Urinary bladder (tissue), 4 donors: Measurements from ENCODE around the gene CCM2. TPM values are rescaled to one million over a fixed set of nuclear protein-coding genes. Genes with fewer than 3 reads are reported as not detected.
"Not testable (repeated sequence)": the region's sequence is repeated elsewhere in the genome, so short reads cannot be mapped to it uniquely, and the experiment has no call there.

Experiments used
- DNase-seq: peaks from one replicate; pipeline ENCODE4 v3.0.0-alpha.2; 2015; ENCODE audit errors: extremely low spot score
- H3K27ac ChIP-seq: one replicate; pipeline ENCODE4 v1.5.1; 2013; ENCODE audit warnings: low read depth, mild to moderate bottlenecking, moderate library complexity
- H3K36me3 ChIP-seq: one replicate; pipeline ENCODE4 v1.6.1; 2013; ENCODE audit warnings: mild to moderate bottlenecking, moderate library complexity; ENCODE audit not compliant: insufficient read depth
- H3K4me1 ChIP-seq: one replicate; pipeline ENCODE4 v1.6.1; 2013; ENCODE audit warnings: mild to moderate bottlenecking, moderate library complexity; ENCODE audit not compliant: insufficient read depth
- H3K4me3 ChIP-seq: one replicate; pipeline ENCODE4 v1.5.1; 2013; ENCODE audit warnings: low read depth, low read length
- WGBS: extraction: QIAGEN DNeasy Blood & Tissue Kit; methylation state at CpG from one replicate; pipeline ENCODE4 v1.1.7; 2013; 5-methylcytosine and 5-hydroxymethylcytosine counted together
- polyA plus RNA-seq: library from polyadenylated mRNA; stranded (reverse); fragments of 200-250 nt; gene quantifications from one replicate; pipeline ENCODE4 v1.2.3, GENCODE V29; 2013
- total RNA-seq: library from RNA; depleted of rRNA; stranded (reverse); fragments of >200 nt; gene quantifications from one replicate; pipeline ENCODE4 v1.2.3, GENCODE V29; 2014
- donor health status: healthy with polysubstance abuse.
- donor health status: healthy.

Gene CCM2
- total and polyA plus RNA-seq, 2 donors: 19.5 to 42.0 TPM

DNA sequence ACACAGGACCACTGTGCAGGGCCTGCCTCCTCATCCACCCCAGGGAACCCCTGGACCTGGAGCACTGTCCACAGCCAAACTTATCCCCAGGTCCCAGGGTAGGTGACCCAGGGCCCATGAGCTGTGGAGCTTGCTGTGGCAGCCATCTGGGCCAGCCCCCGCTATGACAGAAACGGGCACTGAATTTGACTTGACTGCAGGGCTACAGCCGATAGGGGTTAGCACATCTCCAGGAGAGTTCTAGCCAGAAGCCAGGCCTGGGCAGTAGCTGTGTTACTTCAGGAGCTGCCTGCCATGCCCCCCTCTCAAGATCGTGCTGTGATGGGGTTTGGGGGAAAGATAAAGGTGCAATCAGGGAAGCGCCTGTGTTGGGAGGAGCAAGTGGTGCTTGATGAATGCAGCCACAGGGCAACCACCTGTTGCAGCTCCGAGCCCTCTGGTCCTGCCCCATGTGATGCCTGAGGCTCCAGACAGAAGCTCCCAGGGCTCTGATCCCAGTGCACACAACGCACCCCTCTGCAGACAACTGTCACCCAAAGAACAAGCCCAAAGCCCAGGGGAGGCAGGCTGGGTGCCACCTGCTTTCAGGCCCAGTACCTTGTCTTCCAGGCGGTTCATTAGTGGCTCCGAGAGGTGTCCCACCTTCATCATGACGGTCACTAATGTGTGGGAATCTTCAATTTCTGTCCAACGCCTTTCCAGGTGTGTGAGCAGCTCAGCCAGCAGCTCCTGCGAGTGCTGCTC is 105.0 kb downstream of the CCM2 start:
- 95% methylated on average over 12 of the region's 12 CpGs for WGBS
- no peak overlapping the region for H3K4me3 ChIP-seq
- H3K27ac ChIP-seq: no peak overlapping the region
- H3K36me3 ChIP-seq: peaks cover 12% of the 10 kb centered on the region
- no peak for DNase-seq
- H3K4me1 ChIP-seq: no peaks in the 10 kb centered on the region

DNA sequence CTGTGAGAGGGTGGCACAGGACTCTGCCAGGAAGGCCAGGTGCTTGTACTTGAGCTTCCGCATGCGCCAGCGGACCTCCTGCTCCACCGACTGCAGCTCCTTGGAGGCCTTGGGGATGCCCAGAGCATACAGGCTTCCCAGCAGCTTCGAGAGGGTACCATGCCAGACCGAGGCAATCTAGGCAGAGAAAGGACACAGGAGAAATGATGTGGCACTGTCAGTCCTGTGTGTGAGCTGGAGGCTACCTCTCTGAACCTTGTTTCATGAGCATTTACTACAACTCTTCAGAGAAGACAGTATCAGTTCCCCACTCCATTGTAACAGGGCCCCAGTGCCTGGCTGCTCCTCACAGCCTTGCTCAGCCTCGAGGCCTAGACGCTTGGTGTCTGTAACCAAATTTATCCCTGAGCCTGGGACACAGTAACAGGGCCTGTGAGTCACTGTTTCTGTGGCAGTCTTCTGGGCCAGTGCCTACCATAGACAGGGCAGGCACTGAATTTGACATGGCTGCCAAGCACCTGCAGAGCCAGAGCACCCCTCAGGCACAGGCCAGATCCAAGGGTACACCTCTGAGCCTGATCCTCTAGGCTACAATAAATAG is 105.7 kb downstream of the CCM2 start:
- Histone ChIP-seq H3K4me3 (no peak overlapping the region), H3K36me3 (peaks cover 9% of the 10 kb centered on the region), H3K4me1 (no peaks in the 10 kb centered on the region), H3K27ac (no peak overlapping the region)
- DNase-seq: no peak
- WGBS: 94% methylated on average over 8 of the region's 8 CpGs

DNA sequence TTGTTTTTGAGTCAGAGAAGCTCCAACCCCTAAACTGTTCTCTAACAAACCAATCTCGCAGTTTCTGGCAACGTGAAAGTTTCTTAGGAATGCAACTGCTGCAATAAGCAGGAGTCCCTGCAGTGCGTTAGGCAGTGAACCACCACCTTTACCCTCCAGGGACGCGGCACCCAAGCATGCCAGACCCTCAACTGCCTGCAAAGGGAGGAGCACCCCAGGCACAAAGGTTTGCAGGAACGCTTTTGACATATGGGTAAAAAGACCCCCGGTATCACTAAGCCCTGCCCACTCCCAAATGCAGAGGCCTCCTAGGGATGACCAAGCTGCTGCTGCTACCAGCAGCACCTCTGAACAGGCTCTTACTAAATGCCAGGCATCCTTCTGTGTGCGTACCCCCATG is 106.8 kb downstream of the CCM2 start:
- Histone ChIP-seq H3K36me3 (peaks cover 5% of the 10 kb centered on the region), H3K4me1 (no peaks in the 10 kb centered on the region), H3K4me3 (no peak overlapping the region), H3K27ac (no peak overlapping the region)
- DNase-seq: no peak
- 71% methylated on average over 8 of the region's 8 CpGs for WGBS

DNA sequence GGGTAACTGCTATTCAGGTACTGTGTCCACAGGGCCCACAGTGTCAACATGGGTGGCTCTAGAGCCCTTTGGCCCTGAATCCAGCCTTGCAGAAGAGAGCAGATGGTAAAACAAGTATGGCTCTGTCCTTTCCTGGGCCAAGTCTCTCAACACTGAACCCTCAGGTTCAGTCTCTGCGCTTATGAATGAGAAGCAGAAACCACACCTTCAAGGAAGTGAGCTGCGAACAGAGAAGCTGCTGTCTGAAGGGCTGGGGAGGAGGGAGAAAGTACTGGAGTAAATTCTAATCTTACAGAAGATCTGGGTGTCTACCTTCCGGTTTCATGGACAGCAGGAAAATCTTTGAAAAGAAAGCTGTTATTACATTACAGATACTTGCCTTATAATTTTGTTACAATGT is 107.4 kb downstream of the CCM2 start:
- Histone ChIP-seq H3K36me3 (no peaks in the 10 kb centered on the region), H3K4me1 (no peaks in the 10 kb centered on the region)

DNA sequence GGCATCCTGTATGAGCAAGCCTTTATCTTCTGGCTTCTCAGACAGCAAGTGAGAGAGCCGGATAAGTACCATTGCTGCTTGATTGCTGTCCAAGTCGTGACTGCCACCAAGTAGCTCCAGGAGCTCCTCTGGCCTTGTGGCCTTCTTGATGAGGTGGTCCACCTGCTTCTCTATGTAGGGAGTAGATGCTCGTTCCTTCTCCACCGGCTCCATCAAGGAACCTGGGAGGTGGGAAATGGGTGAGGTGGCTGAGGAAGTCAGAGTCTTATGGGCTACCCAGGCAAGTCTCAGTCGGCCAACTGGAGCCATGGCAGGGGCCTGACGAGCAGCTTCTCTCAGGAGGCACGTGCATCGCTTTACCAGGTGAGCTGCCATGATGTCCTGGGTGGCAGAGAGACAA is 108.9 kb downstream of the CCM2 start:
- Histone ChIP-seq H3K36me3 (no peaks in the 10 kb centered on the region), H3K4me1 (no peaks in the 10 kb centered on the region), H3K4me3 (no peak overlapping the region), H3K27ac (no peak overlapping the region)
- 85% methylated on average over 8 of the region's 8 CpGs for WGBS
- DNase-seq: no peak

More for the DNA sequence above, 107.4 kb downstream of the CCM2 start:
- DNase-seq: no peak
- WGBS: 81% methylated on average over 3 of the region's 3 CpGs
- Histone ChIP-seq H3K4me3 (no peak overlapping the region), H3K27ac (no peak overlapping the region)

DNA sequence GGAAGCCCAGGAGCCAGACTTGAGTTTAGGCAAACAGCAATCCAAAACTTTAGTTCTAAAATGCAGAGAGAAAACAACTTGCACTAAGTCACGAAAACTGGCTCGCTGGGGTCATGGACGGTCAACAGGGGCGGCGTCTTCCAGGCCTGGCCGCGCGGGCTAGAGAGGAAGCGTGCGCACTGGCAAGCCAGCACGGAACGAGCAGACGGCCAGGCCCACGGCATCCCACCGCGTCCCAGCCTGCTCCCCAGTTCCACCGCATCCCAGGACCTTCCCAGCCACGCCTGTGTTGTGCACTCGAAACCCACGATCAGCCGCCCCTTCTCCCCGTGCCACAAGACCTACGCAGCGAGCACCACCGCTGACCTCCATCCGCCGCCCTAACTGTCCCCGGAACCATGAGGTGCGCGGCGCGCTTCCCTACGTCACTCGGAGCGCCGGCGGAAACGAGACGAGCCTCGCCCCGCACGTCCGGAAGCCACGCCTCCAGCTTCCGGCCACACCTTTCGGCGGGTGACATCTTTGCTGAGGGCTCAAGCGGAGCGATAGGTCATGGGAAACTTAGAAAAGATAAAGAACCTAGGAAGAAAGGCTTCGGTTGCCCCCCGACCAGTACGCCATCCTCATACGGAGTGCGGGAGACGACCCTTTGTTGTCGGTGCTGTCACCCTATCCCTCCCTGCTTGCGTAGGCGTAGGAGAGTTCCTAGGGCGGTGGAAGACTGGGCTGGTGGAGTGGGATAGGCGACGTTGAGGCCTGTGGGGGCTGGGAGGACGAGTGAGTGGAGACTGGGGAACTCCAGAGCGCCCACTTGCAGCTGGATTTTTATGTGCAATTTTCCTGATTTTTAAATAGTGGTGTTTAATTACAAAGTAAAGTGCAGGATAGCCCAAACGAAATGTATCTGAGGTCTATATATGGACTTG is 111.6 kb downstream of the CCM2 start, which contains the start of gene TBRG4:
Gene TBRG4 (minus strand): TSS at position 400 of the 926 bp plus-strand sequence. CDS start 2,460 bp downstream, outside the sequence.
- Histone ChIP-seq H3K36me3 (no peaks in the 10 kb centered on the region), H3K4me1 (no peaks in the 10 kb centered on the region), H3K4me3 (peak within 1 kb of the TSS; percentile 75), H3K27ac (peak within 1 kb of the TSS; percentile 98)
- WGBS: under 1% methylated on average over 64 of the region's 64 CpGs
- peak; percentile 93 for DNase-seq

DNA sequence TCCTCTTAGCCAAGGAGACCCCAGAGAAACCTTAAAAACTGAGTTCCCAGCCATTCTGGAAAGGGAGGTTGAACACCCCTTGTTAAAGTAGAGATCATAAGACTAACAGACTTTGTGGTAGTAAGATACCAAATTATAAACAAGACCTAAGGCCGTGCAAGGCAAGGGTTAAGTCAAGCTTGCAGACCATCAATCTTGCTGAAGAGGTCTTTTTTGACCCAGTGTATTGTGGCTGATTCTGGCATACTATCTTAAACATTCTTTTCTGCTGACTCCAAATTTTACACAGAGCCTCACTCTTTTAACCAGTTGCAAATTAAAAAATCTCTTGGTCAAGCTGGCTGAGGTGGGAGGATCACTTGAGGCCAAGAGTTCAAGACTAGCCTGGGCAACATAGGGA is 112.6 kb downstream of the CCM2 start:
- H3K36me3 ChIP-seq: no peaks in the 10 kb centered on the region
- DNase-seq: no peak
- 92% methylated on average over 1 of the region's 1 CpG for WGBS
- H3K4me3 ChIP-seq: no peak overlapping the region
- H3K4me1 ChIP-seq: no peaks in the 10 kb centered on the region
- no peak overlapping the region for H3K27ac ChIP-seq

DNA sequence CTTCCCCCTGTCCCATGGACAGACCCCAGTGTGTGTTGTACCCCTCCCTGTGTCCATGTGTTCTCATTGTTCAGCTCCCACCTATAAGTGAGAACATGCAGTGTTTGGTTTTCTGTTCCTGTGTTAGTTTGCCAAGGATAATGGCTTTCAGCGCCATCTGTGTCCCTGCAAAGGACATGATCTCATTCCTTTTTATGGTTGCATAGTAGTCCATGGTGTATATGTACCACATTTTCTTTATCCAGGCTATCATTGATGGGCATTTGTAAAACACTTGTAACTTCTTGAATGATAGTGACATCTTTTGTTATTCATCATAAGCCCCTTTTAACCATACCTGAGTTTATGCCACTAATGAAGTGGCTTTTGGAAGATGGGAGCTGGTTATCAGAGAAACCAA is 114.3 kb downstream of the CCM2 start:
- H3K27ac ChIP-seq, H3K4me3 ChIP-seq, H3K36me3 ChIP-seq, H3K4me1 ChIP-seq, DNase-seq: not testable (repeated sequence)
- WGBS: 64% methylated on average over 1 of the region's 1 CpG

DNA sequence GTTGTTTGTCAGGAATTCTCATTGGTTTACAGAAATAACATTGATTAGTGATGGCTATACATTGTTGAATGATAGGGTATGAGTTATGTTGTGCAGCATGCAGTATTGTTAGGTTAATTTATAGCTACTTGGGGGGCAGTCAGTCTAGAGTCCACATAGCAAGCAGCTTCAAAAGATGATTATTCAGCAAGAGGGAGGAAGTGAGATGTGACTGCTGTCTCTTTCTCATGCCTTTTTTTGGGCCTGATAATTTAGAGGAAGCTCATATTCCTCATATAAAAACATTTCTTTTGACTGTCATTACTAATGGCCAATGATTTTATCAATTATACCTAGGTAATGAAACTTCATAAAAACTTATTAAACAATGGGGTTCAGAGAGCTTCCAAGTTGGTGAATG is 114.9 kb downstream of the CCM2 start:
- Histone ChIP-seq H3K27ac (no peak overlapping the region), H3K36me3 (no peaks in the 10 kb centered on the region), H3K4me1 (no peaks in the 10 kb centered on the region), H3K4me3 (no peak overlapping the region)
- DNase-seq: no peak

DNA sequence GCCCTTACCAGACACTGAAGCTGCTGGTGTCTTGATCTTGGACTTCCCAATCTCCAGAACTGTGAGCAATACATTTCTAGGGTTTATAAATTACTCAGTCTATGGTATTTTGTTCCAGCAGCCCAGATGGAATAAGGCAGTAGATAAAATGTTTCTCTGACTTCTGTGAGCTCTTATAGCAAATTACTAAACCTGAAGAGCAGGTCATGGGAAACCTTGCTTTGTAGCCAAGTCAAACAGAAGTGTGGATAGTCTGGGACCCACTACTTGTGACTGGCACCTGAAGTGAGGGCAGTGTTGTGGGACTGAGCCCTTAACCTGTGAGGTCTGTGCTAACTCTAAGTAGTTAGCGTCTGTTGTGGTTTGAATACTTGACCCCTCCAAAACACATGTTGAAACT is 116.0 kb downstream of the CCM2 start:
- no peak overlapping the region for H3K4me3 ChIP-seq
- WGBS: 88% methylated on average over 1 of the region's 1 CpG
- H3K36me3 ChIP-seq: no peaks in the 10 kb centered on the region
- no peak overlapping the region for H3K27ac ChIP-seq
- no peak for DNase-seq
- no peaks in the 10 kb centered on the region for H3K4me1 ChIP-seq

DNA sequence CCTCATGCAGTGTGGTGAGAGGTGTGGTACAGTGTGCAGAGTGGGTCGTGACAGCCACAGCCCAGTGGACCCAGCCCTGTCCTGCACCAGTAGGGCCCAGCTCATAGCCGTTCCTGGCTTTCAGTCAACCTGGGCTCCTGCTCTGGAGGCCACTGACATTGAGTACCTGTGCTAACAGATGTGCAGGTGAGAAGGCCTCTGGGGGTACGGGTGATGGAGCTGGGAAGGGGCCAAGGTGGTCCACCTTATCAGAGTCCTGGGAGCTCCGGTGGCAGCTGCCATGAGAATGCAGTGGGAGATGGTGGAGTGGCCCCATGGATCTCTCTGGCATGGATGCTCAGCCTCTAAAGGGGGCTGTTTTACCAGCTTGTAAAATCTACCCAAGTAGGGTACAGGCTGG is 117.6 kb downstream of the CCM2 start:
- no peaks in the 10 kb centered on the region for H3K4me1 ChIP-seq
- no peak overlapping the region for H3K4me3 ChIP-seq
- H3K36me3 ChIP-seq: no peaks in the 10 kb centered on the region
- WGBS: 76% methylated on average over 4 of the region's 4 CpGs
- no peak for DNase-seq
- no peak overlapping the region for H3K27ac ChIP-seq

DNA sequence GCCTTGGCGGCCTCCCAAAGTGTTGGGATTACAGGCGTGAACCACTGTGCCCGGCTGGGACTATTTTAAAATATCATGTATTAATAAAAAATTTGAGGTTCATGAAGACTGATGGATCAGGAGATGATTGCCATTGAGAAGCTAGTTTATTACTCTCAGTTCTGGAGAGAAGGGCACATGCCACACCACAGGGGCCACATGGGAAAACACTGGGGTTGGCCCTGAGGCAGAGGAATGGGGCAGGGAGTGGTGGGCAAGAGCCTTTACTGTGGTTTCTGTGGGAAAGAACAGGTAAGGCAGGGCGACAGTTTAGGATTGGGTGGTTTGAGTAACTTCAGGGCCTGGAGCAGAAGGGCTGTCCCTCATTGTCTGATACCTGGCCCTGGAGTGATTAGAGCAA is 118.3 kb downstream of the CCM2 start:
- Histone ChIP-seq H3K27ac (no peak overlapping the region), H3K4me3 (no peak overlapping the region), H3K4me1 (no peaks in the 10 kb centered on the region), H3K36me3 (no peaks in the 10 kb centered on the region)
- 86% methylated on average over 4 of the region's 4 CpGs for WGBS
- DNase-seq: no peak

DNA sequence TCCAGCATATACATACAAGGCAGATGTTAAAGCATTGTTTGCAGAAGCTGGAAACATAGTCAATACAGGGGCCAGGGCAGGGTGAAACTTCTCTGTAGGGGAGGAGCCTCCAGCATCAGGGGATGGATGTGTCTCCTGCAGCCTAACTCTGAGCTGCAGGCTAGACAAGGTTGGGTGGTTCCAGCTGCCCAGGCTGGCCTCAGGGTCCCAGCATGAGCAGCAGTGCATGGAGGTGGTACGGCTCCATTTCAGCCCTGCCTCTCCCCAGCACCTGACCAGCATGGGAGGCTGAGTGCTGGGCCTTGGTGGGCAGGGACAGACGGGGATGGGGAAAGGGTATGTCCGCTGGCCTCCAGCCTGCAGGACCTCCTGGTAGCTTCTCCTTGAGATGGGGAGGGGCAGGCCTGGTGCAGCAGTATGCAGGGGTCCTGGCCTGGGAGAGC is 118.9 kb downstream of the CCM2 start:
- H3K36me3 ChIP-seq: no peaks in the 10 kb centered on the region
- H3K4me3 ChIP-seq: no peak overlapping the region
- WGBS: 94% methylated on average over 3 of the region's 3 CpGs
- H3K27ac ChIP-seq: no peak overlapping the region
- no peak for DNase-seq
- no peaks in the 10 kb centered on the region for H3K4me1 ChIP-seq
